HK-2 (cell line): ENCODE results near the gene SAP130.

ENCODE experiments used
- DNase-seq: peaks from one replicate; pipeline ENCODE4 v3.0.0-alpha.2; 2018; ENCODE audit not compliant: unreplicated experiment

Gene SAP130

GRCh38 chr2:128027801-128028667, at the start of gene SAP130:
TSS of gene SAP130 (minus strand) at chr2:128028059. CDS start at chr2:128026292, 1,767 bp downstream.
- peak; percentile 98 for DNase-seq

DNA sequence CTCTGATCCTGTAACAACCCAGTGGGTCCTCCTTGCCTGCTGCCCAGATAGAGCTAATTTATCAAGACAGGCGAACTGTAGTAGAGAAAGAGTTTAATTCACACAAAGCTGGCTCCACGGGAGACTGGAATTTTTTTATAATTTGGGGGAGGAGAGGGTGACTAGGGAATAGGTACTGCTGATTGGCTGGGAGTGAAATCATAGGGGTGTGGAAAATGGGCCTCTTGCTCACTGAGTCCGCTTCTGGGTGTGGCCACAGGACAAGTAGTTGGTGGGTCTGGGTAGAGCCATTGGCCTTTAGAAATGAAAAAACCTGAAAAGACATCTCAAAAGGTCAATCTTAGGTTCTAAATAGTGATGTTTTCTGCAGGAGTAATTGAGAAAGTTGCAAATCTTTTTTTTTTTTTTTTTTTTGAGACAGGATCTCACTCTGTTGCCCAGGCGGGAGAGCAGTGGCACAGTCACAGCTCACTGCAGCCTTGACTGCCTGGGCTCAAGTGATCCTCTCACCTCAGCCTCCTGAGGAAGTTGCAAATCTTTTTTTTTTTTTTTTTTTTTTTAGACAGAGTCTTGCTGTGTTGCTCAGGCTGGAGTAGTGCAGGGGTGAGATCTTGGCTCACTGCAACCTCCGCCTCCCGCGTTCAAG, 48.7 kb upstream of the SAP130 start:
- no peak for DNase-seq

DNA sequence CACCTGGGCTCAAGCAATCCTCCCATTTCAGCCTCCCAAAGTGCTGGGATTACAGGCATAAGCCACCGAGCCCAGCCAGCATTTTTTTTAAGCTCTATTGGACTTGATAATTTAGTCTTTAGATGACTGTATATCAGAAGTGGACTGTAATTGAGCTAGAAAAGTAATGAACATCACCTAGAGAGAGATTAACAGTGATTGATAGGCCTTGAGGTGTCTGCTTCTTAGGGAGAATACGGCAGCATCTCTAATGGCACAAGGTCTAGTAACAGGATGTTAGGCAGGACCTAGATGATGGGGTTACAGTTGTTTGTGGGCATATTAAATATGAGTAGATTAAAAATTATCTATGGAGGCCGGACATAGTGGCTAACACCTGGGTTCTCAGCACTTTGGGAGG, 45.4 kb upstream of the SAP130 start:
- DNase-seq: no peak

GRCh38 chr2:128069769-128070168, 41.9 kb upstream of the SAP130 start:
- DNase-seq: no peak

- DNase-seq: no peak
Observed at GRCh38 chr2:128064353-128064752, 36.5 kb upstream of the SAP130 start.

- no peak for DNase-seq
Observed at GRCh38 chr2:128062571-128062970, 34.7 kb upstream of the SAP130 start.

- no peak for DNase-seq
Observed at GRCh38 chr2:128058114-128058513, 30.3 kb upstream of the SAP130 start.

- DNase-seq: no peak
Observed at GRCh38 chr2:128057334-128057733, 29.5 kb upstream of the SAP130 start.

- no peak for DNase-seq
Observed at GRCh38 chr2:128054104-128054885, 26.4 kb upstream of the SAP130 start.

GRCh38 chr2:128053331-128053730, 25.5 kb upstream of the SAP130 start:
- no peak for DNase-seq

DNA sequence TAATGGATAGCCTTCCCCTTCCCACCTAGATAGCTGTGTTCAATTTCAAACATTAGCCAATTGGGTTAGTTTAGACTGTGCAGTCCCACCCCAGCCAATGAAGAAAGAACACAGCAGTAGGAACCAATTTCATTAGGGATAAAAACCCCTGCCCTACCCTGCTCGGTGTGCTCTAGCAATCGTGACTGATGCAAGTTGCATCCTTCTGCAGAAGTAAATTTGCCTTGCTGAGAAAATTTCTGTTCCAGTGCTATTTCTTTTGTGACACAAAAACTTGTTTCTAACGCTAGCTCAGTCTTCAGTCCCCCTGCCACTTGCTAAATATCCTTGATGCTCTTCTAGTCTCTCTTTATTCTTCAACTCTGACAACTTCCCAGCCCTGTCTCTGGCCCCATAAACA, 15.2 kb upstream of the SAP130 start:
- DNase-seq: no peak

- no peak for DNase-seq
Observed at GRCh38 chr2:128041561-128041960, 13.7 kb upstream of the SAP130 start.

DNA sequence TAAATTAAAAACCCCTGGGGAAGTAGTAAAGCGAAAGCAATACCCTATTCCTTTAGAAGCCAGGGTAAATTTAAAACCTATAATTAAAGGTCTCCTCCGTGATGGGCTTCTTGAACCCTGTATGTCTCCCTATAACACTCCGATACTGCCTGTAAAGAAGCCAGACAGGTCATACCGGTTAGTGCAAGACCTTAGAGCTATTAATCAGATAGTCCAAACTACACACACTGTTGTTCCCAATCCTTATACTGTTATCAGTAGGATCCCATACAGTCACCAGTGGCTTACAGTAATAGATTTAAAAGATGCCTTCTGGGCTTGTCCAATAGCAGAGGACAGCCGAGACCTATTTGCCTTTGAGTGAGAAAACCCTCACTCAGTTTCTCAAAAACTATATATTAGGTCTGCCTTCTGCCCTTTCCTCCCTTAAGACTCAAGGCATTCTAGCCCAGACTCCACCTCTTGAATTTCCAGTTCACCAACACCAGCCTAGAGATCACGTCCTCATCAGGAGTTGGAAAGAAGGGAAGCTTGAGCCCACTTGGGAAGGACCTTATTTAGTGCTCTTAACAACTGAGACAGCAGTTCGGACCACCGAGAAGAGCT, 12.4 kb upstream of the SAP130 start:
- no peak for DNase-seq

- DNase-seq: no peak
Observed at GRCh38 chr2:128039535-128039934, 11.7 kb upstream of the SAP130 start.

GRCh38 chr2:128038411-128038810, 10.6 kb upstream of the SAP130 start:
- DNase-seq: no peak

- no peak for DNase-seq
Observed at GRCh38 chr2:128037649-128038048, 9.8 kb upstream of the SAP130 start.

- DNase-seq: no peak
Observed at GRCh38 chr2:128036748-128037607, 9.1 kb upstream of the SAP130 start.

DNA sequence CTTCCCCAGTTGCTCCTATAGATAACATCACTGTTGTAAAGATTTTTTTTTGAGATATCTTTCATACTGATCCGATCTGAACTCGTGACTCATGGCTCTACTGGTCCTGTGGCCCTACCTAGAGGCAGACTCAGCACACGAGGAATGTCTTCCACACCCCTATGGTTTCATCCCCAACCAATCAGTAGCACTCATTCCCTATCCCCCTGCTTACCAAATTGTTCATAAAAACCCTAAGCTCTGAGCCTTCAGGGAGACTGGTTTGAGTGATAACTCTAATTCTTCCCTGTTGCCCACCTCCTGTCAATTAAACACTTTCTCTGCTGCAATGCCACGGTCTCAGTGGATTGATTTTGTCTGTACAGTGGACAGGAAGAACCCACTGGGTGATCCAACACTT, 4.2 kb upstream of the SAP130 start:
- no peak for DNase-seq

DNA sequence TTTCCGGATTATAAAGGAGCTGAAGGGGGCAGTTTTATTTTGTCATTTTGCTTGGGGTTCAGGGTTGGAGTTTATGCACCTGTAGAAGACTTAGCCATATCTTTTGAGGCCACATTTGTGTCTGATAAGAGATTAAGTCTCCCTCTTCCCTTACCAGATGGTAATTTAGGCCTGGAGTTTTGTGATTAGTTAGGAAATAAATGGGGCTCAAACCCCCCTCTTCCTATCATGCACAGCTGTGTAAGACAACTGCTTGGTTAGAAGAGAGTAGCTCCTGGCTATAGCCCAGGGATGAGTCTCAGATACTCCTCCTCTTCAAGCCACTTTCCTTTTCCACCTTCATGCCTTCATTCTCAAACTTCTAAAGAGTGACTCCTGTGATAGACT, 802 bp upstream of the SAP130 start:
- DNase-seq: peak; percentile 2

DNA sequence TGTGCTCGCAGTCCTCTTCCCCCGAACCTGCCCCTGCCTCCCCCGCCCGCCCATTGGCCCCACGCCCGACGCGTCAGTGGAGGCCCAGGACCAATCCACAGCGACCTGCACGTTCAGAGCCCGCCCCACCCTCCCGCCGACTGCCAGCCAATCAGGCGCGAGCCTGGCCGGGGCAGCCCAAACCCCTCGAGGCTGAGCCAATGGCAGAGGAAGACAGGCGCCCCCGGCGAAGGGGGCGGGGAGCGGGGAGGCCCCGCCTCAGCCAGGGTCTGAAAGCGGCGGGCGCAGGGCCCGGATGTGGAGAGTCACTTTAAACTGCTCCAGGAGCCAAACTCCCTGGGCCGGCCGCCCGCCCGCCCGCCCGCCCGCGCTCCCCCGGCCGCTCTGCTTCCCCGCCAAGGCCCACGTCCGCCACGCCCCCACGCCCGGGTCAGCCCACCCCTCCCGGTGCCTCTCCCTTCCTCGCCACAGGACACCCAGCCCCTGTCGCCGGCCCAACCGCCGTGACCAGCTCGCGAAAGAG, 520 bp downstream of the SAP130 start:
- peak; percentile 100 for DNase-seq
